Fibroblast of the conjunctiva (primary cell): ENCODE measurements around the gene CRYBB3.
"Not testable (repeated sequence)": the region's sequence is repeated elsewhere in the genome, so short reads cannot be mapped to it uniquely, and the experiment has no call there.

Experiments used
- DNase-seq: peaks from one replicate; pipeline ENCODE4 v3.0.0-alpha.2; 2010; ENCODE audit warnings: low read depth

CRYBB3 gene

GRCh38 chr22:25176175-25176574 is 23.5 kb upstream of the CRYBB3 start:
- no peak for DNase-seq

- DNase-seq, result no peak
These were observed 22.9 kb upstream of the CRYBB3 start for GRCh38 chr22:25176799-25177198.

GRCh38 chr22:25177226-25177625 is 22.4 kb upstream of the CRYBB3 start:
- no peak for DNase-seq

- DNase-seq, result no peak
These were observed 21.8 kb upstream of the CRYBB3 start for GRCh38 chr22:25177895-25178294.

GRCh38 chr22:25178348-25178747 is 21.3 kb upstream of the CRYBB3 start:
- not testable (repeated sequence) for DNase-seq

- not testable (repeated sequence) for DNase-seq
These were observed 20.6 kb upstream of the CRYBB3 start for GRCh38 chr22:25178869-25179631.

- no peak for DNase-seq
These were observed 17.2 kb upstream of the CRYBB3 start for GRCh38 chr22:25182131-25183110.

GRCh38 chr22:25183949-25184619 is 15.6 kb upstream of the CRYBB3 start:
- no peak for DNase-seq

- no peak for DNase-seq
These were observed 13.5 kb upstream of the CRYBB3 start for GRCh38 chr22:25186140-25186539.

- no peak for DNase-seq
These were observed 12.2 kb upstream of the CRYBB3 start for GRCh38 chr22:25187469-25187868.

- DNase-seq, result no peak
These were observed 7.3 kb upstream of the CRYBB3 start for GRCh38 chr22:25192406-25192805.

GRCh38 chr22:25193130-25193529 is 6.5 kb upstream of the CRYBB3 start:
- DNase-seq, result no peak

GRCh38 chr22:25193548-25193947 is 6.1 kb upstream of the CRYBB3 start:
- DNase-seq, result no peak

GRCh38 chr22:25196326-25196725 is 3.3 kb upstream of the CRYBB3 start:
- DNase-seq, result no peak

- DNase-seq, result no peak
These were observed 2.3 kb upstream of the CRYBB3 start for GRCh38 chr22:25197340-25197739.

GRCh38 chr22:25200967-25201366 is 1.3 kb downstream of the CRYBB3 start:
- no peak for DNase-seq

- DNase-seq, result no peak
These were observed 2.1 kb downstream of the CRYBB3 start for GRCh38 chr22:25201557-25202273.

- peak; percentile 23 for DNase-seq
These were observed 2.7 kb downstream of the CRYBB3 start for GRCh38 chr22:25202290-25202921.

- no peak for DNase-seq
These were observed 3.4 kb downstream of the CRYBB3 start for GRCh38 chr22:25203082-25203481.

GRCh38 chr22:25204547-25204946 is 4.9 kb downstream of the CRYBB3 start:
- DNase-seq, result not testable (repeated sequence)

GRCh38 chr22:25205847-25206246 is 6.2 kb downstream of the CRYBB3 start:
- no peak for DNase-seq
